Spleen (tissue), 7 donors: ENCODE results near the gene AKIRIN2.

Source experiments
- CTCF ChIP-seq, 11 experiments: fragments of 200-600 bp in 7 of 11; fragments of 450-650 bp in 4 of 11; sonication (generic) in 4 of 11; IDR thresholded peaks in 8 of 11; conservative IDR thresholded peaks in 3 of 11; 1 replicate in 7 of 11; 2 replicates in 4 of 11; pipeline versions ENCODE4 v1.4.0 to v1.8.0; 2016 to 2021; ENCODE audit warnings: antibody characterized with exemption in 11 of 11, inconsistent platforms in 4 of 11, mild to moderate bottlenecking in 1 of 11
- POLR2AphosphoS5 ChIP-seq, 3 donors: sonication (generic); formaldehyde crosslinking; IDR thresholded peaks; one replicate each; pipeline ENCODE4 v1.5.1; 2017; ENCODE audit warnings: antibody characterized with exemption in 3 of 3
- donor health status: DM: no; HTN: no; CAD: no; lungs with moderate emphysema.
- donor health status: DM: no; HTN: no; CAD: no.
- donor health status: DM: no; HTN: no; CAD: no.

- TF ChIP-seq CTCF (IDR thresholded peaks at IDR 0.05 in 8 of 11, conservative IDR thresholded peaks at IDR 0.05 in 3 of 11) (no peak), POLR2AphosphoS5 (IDR thresholded peaks at IDR 0.05) (no peak)
Observed at GRCh38 chr6:87738744-87739143, 36.7 kb upstream of the AKIRIN2 start.
